DMS 273 treated with DMSO at 0.1 percent for 48 hours (cell line): Measurements from ENCODE around the gene BBLN.
"Not testable (repeated sequence)": the region's sequence is repeated elsewhere in the genome, so short reads cannot be mapped to it uniquely, and the experiment has no call there.

Experiments
- DNase-seq: peaks from one replicate; lab custom pipeline; 2025; lab: John Stamatoyannopoulos, UW

BBLN gene

GRCh38 chr9:128163523-128164306 lies 3.6 kb downstream of the BBLN start:
- DNase-seq = no peak

- DNase-seq = no peak
Observed at GRCh38 chr9:128164307-128164885, 4.3 kb downstream of the BBLN start.

- DNase-seq = no peak
Observed at GRCh38 chr9:128166169-128166568, 6.1 kb downstream of the BBLN start.

GRCh38 chr9:128167209-128167608 lies 7.1 kb downstream of the BBLN start:
- no peak for DNase-seq

GRCh38 chr9:128168731-128169308 lies 8.8 kb downstream of the BBLN start:
- DNase-seq = no peak

- no peak for DNase-seq
Observed at GRCh38 chr9:128169492-128169891, 9.4 kb downstream of the BBLN start.

- DNase-seq = peak; percentile 70
Observed at GRCh38 chr9:128169925-128170324, 9.9 kb downstream of the BBLN start.

GRCh38 chr9:128174062-128174461 lies 14.0 kb downstream of the BBLN start:
- DNase-seq = no peak

GRCh38 chr9:128175102-128175563 lies 15.1 kb downstream of the BBLN start:
- DNase-seq = no peak

GRCh38 chr9:128175726-128176125 lies 15.7 kb downstream of the BBLN start:
- no peak for DNase-seq

GRCh38 chr9:128178806-128179431 lies 18.9 kb downstream of the BBLN start:
- DNase-seq = no peak

- DNase-seq = no peak
Observed at GRCh38 chr9:128180001-128180400, 19.9 kb downstream of the BBLN start.

GRCh38 chr9:128180447-128180846 lies 20.4 kb downstream of the BBLN start:
- DNase-seq = no peak

GRCh38 chr9:128181480-128181879 lies 21.4 kb downstream of the BBLN start:
- not testable (repeated sequence) for DNase-seq

- no peak for DNase-seq
Observed at GRCh38 chr9:128182893-128183588, 23.0 kb downstream of the BBLN start.

- no peak for DNase-seq
Observed at GRCh38 chr9:128185979-128186965, 26.2 kb downstream of the BBLN start.

GRCh38 chr9:128187361-128187760 lies 27.3 kb downstream of the BBLN start:
- DNase-seq = no peak

GRCh38 chr9:128188209-128188608 lies 28.1 kb downstream of the BBLN start:
- DNase-seq = no peak

- no peak for DNase-seq
Observed at GRCh38 chr9:128190013-128190412, 29.9 kb downstream of the BBLN start.

GRCh38 chr9:128190516-128191405 lies 30.7 kb downstream of the BBLN start:
- no peak for DNase-seq
